ENCODE results near the gene KCNK15. TPM values are rescaled to one million over a fixed set of nuclear protein-coding genes. Genes with fewer than 3 reads are reported as not detected.

The KCNK15 gene
- total RNA-seq, 1 experiment from 2014 or later, result 0.33 TPM

- Mint-ChIP-seq H3K27me3 (ENCODE audit: low read depth) (no peaks in the 10 kb centered on the region; the same call in 1 of the 2 replicates), H3K27ac (no peak overlapping the region)
Measured at GRCh38 chr20:44800391-44801046, 54.9 kb downstream of the KCNK15 start.

More at GRCh38 chr20:44800391-44801046, 54.9 kb downstream of the KCNK15 start:
- Histone ChIP-seq H3K18ac (ENCODE audit: insufficient read length, low read depth, low read length) (no peak overlapping the region), H3K79me2 (ENCODE audit: insufficient read depth, low read length) (no peaks in the 10 kb centered on the region; the same call in 1 of the 2 replicates), H3K14ac (ENCODE audit: insufficient read depth, low read length) (no peak overlapping the region), H3K27ac (ENCODE audit: insufficient read length, low read depth, low read length) (no peak overlapping the region), H3K9ac (ENCODE audit: extremely low read depth, insufficient read length, low read length) (no peak overlapping the region), H4K5ac (ENCODE audit: insufficient read length, low read depth, low read length) (no peak overlapping the region), H3K23ac (ENCODE audit: insufficient read length, low read depth, low read length) (no peak overlapping the region), H2BK5ac (ENCODE audit: insufficient read length, low read length) (no peak overlapping the region), H3K79me1 (ENCODE audit: insufficient read depth, low read depth, low read length, poor library complexity, severe bottlenecking) (no peaks in the 10 kb centered on the region), H2BK12ac (ENCODE audit: insufficient read length, low read depth, low read length) (no peak overlapping the region), H3K4me2 (ENCODE audit: insufficient read depth, insufficient read length, low read length) (no peak overlapping the region), H3T11ph (ENCODE audit: low read length) (no peak overlapping the region), H3K27me3 (ENCODE audit: insufficient read depth, low read length) (no peaks in the 10 kb centered on the region), H2AK5ac (ENCODE audit: insufficient read length, low read length) (no peak overlapping the region), H3K56ac (ENCODE audit: insufficient read length, low read depth, low read length) (no peak overlapping the region), H3K4ac (ENCODE audit: low read depth, low read length) (no peak overlapping the region), H4K8ac (replicated peaks; ENCODE audit: insufficient read length, low read depth, low read length) (no peak overlapping the region), H2BK120ac (ENCODE audit: low read depth, low read length, poor library complexity, severe bottlenecking) (no peak overlapping the region), H3K9me3 (ENCODE audit: control insufficient read depth, low read depth, low read length) (no peaks in the 10 kb centered on the region), H4K20me1 (ENCODE audit: control insufficient read depth, insufficient read depth, insufficient read length) (no peaks in the 10 kb centered on the region), H2AFZ (ENCODE audit: low read length) (no peak overlapping the region), H2BK15ac (ENCODE audit: low read depth, low read length) (no peak overlapping the region), H4K91ac (ENCODE audit: insufficient read length, low read depth, low read length) (no peak overlapping the region), H2BK20ac (ENCODE audit: low read depth, low read length, poor library complexity, severe bottlenecking) (no peak overlapping the region), H3K4me1 (ENCODE audit: insufficient read depth, low read length) (peaks cover 4% of the 10 kb centered on the region; the same call in 1 of the 2 replicates), H3K23me2 (ENCODE audit: insufficient read length, low read depth, low read length, poor library complexity, severe bottlenecking) (no peaks in the 10 kb centered on the region)
- no peaks in the 10 kb centered on the region for H3K9me3 Mint-ChIP-seq
- WGBS (ENCODE audit: extremely low coverage, insufficient read length, low lambda C conversion rate), result no CpG with 5 or more reads among the region's 8 CpGs
- TF ChIP-seq CTCF (conservative IDR thresholded peaks at IDR 0.05), result peak; percentile 71
- peaks cover 13 to 32% of the 10 kb centered on the region in 2 experiments for H3K4me1 Mint-ChIP-seq
- H3K36me3 Mint-ChIP-seq (ENCODE audit: insufficient read depth in 1 of 3, low read depth in 3 of 3), result peaks cover 0 to 11% (median 0%) of the 10 kb centered on the region in 3 experiments; a peak in 4 of 7 replicates
- DNase-seq, result peak; percentile 43
- H3K4me3 Mint-ChIP-seq, result no peak overlapping the region

Other genes starting within 250 kb of the KCNK15 start
- 39.9 and 41.5 TPM in 2 replicates for gene SERINC3, start 223.8 kb upstream of the KCNK15 start, total RNA-seq (2021)
- 23.0 and 27.0 TPM in 2 replicates for gene PKIG, start 163.3 kb upstream of the KCNK15 start, total RNA-seq (2021)
- gene ADA, start 94.2 kb upstream of the KCNK15 start, total RNA-seq (2021), result 19.2 and 22.0 TPM in 2 replicates
- gene CCN5, start 30.5 kb upstream of the KCNK15 start, total RNA-seq (2021), result not detected in 2 replicates
- gene RIMS4, start 64.7 kb downstream of the KCNK15 start, total RNA-seq (2021), result 15.5 and 16.3 TPM in 2 replicates
- gene YWHAB, start 139.8 kb downstream of the KCNK15 start, total RNA-seq (2021), result 203 and 204 TPM in 2 replicates
- 83.5 and 92.0 TPM in 2 replicates for gene PABPC1L, start 164.2 kb downstream of the KCNK15 start, total RNA-seq (2021)
- gene TOMM34, start 214.5 kb downstream of the KCNK15 start, total RNA-seq (2021), result 37.5 and 40.1 TPM in 2 replicates
- 41.3 and 43.0 TPM in 2 replicates for gene STK4, start 220.6 kb downstream of the KCNK15 start, total RNA-seq (2021)